Chondrocyte (in vitro differentiated cells): ENCODE results near the gene IRF1. TPM values are rescaled to one million over a fixed set of nuclear protein-coding genes. Genes with fewer than 3 reads are reported as not detected.

Experiments used
- DNase-seq: peaks from one replicate; pipeline ENCODE4 v3.0.0; 2021; ENCODE audit warnings: mixed read lengths, low spot score
- H3K27ac Mint-ChIP-seq: one replicate; pipeline ENCODE4 v1.8.0; 2021; ENCODE audit warnings: mild to moderate bottlenecking, moderate library complexity, mixed read lengths; ENCODE audit not compliant: unreplicated experiment
- H3K27me3 Mint-ChIP-seq: 2 replicates; pipeline ENCODE4 v1.8.0; 2021; ENCODE audit warnings: low read depth, mixed read lengths
- H3K36me3 Mint-ChIP-seq: 2 replicates; pipeline ENCODE4 v1.8.0; 2021; ENCODE audit warnings: low read depth, mixed read lengths
- H3K4me1 Mint-ChIP-seq: 2 replicates; pipeline ENCODE4 v1.8.0; 2021; ENCODE audit warnings: low read depth, mild to moderate bottlenecking, mixed read lengths
- H3K4me3 Mint-ChIP-seq: one replicate; pipeline ENCODE4 v1.8.0; 2021; ENCODE audit warnings: mild to moderate bottlenecking, moderate library complexity, mixed read lengths; ENCODE audit not compliant: unreplicated experiment
- H3K9me3 Mint-ChIP-seq: 2 replicates; pipeline ENCODE4 v1.8.0; 2021; ENCODE audit warnings: low read depth, mixed read lengths
- CTCF ChIP-seq: fragments of 200-600 bp; sonication (generic); IDR thresholded peaks from 2 replicates; pipeline ENCODE4 v1.5.0; 2021; ENCODE audit warnings: antibody characterized with exemption, mild to moderate bottlenecking, moderate library complexity
- total RNA-seq: library from RNA; stranded (reverse); gene quantifications from 3 replicates; pipeline ENCODE4 v1.2.1, GENCODE V29; 2021

The IRF1 gene
- total RNA-seq, 1 donor from 2014 or later = 16.3 TPM

DNA sequence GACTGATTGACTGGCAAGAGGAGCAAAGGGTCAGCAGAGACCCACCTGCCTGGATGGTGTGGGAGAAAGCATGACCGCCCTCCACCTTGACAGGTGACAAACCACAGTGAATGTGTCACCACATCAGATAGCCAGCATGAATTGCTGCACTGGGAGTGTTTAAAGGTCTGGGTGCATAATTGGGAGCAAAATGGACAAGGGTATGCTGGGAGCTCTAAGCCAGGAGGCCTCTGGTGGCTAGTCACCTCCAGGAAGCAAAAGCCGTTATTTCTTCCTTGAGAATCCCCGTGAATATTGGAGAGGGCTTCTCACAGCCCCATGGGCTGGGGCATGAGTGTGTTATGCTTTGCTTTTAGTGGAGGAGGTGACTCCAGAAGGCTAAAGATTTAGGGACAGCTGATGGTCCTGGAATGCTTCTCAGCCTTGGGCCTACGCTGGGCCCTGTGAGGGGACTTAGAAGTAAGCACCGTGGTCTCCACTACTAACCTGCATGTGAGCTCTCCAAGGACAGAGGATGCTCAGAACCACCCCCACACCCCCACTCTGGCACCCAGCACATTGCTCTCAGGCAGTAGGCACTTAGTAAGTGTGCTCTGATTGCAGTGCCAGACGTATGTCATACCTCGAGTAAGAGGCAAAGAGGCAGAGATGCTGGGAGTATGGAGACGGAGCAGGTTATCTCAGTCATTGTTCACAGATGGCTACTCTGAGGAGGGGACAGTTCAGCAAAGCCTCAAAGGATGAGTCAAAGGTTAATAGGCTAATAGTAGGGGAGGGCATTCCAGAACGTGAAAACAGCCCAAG is 9.1 kb upstream of the IRF1 start:
- Mint-ChIP-seq H3K27ac (no peak overlapping the region), H3K9me3 (no peaks in the 10 kb centered on the region), H3K4me1 (peaks cover 45% of the 10 kb centered on the region), H3K27me3 (no peaks in the 10 kb centered on the region), H3K4me3 (no peak overlapping the region), H3K36me3 (no peaks in the 10 kb centered on the region)
- no peak for TF ChIP-seq CTCF
- DNase-seq = no peak

- H3K4me1 Mint-ChIP-seq = peaks cover 47% of the 10 kb centered on the region
- H3K4me3 Mint-ChIP-seq = no peak overlapping the region
- no peak for TF ChIP-seq CTCF
- H3K27ac Mint-ChIP-seq = peak overlapping the region; percentile 92
- no peak for DNase-seq
- H3K27me3 Mint-ChIP-seq = no peaks in the 10 kb centered on the region
- H3K36me3 Mint-ChIP-seq = no peaks in the 10 kb centered on the region
- no peaks in the 10 kb centered on the region for H3K9me3 Mint-ChIP-seq
These were observed 8.2 kb upstream of the IRF1 start for GRCh38 chr5:132498686-132499271.

GRCh38 chr5:132498152-132498551 is 7.6 kb upstream of the IRF1 start:
- H3K27me3 Mint-ChIP-seq = no peaks in the 10 kb centered on the region
- H3K4me1 Mint-ChIP-seq = peaks cover 47% of the 10 kb centered on the region
- H3K36me3 Mint-ChIP-seq = no peaks in the 10 kb centered on the region
- no peak overlapping the region for H3K4me3 Mint-ChIP-seq
- no peak for DNase-seq
- H3K27ac Mint-ChIP-seq = peak overlapping the region; percentile 92
- H3K9me3 Mint-ChIP-seq = no peaks in the 10 kb centered on the region
- TF ChIP-seq CTCF = no peak

- Mint-ChIP-seq H3K27me3 (no peaks in the 10 kb centered on the region), H3K4me3 (peak overlapping the region; percentile 77), H3K9me3 (no peaks in the 10 kb centered on the region), H3K27ac (peak overlapping the region; percentile 92), H3K36me3 (no peaks in the 10 kb centered on the region), H3K4me1 (peaks cover 45% of the 10 kb centered on the region)
- TF ChIP-seq CTCF = no peak
- DNase-seq = no peak
These were observed 7.0 kb upstream of the IRF1 start for GRCh38 chr5:132497488-132497997.

DNA sequence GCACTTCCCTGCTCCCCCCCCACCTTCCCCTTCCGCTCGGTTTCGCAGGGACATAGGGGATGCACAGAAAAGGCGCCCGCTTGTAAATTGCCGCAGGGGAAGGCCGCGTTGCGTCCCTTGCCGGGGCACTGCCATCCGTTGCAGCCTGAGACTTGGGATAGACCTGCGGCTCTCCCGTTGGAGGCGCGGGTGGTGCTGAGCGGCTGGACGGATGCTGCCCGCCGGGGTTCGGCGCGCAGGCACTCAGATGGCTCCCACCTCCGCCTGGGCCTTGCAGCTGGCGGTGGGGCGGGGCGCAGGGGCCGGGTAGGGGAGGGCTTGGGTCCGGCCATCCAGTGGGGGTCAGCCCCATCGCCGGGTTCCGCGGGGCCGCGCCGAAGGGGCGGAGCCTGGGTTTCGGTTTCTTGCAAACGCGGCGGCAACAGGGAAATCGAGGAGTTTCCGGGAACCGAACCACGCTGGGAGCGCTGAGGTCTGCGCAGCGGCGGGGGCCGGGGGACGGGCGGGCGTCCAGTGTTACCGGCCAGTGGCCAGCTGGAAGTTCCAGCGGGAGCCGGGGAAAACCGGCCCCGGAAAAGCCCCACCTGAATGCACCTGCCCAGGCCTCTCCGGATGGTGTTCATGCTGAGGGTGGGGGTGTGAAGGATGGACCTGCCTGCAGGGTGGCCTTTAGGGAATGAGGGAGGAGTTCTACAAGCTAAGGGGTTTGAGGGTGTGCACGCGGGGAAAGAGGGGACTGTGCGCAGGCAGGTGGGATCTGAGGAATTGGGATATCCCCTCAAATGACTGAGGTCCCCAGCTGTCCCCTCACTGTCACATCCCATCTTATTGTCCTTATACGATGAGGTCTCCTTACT is 6.3 kb upstream of the IRF1 start:
- Mint-ChIP-seq H3K9me3 (no peaks in the 10 kb centered on the region), H3K4me1 (peaks cover 38% of the 10 kb centered on the region), H3K4me3 (peak overlapping the region; percentile 77), H3K36me3 (no peaks in the 10 kb centered on the region), H3K27ac (peak overlapping the region; percentile 92), H3K27me3 (no peaks in the 10 kb centered on the region)
- no peak for DNase-seq
- TF ChIP-seq CTCF = no peak
